ELR (cell line): Measurements from ENCODE around the gene THSD7A.

Experiments
- DNase-seq: peaks from one replicate; pipeline ENCODE4 v3.0.0-alpha.2; 2015; ENCODE audit warnings: low read depth

THSD7A gene

GRCh38 chr7:11410656-11411644 lies 421.0 kb downstream of the THSD7A start:
- no peak for DNase-seq

GRCh38 chr7:11404355-11404754 lies 427.6 kb downstream of the THSD7A start:
- DNase-seq, result no peak

GRCh38 chr7:11403781-11404180 lies 428.2 kb downstream of the THSD7A start:
- no peak for DNase-seq

DNA sequence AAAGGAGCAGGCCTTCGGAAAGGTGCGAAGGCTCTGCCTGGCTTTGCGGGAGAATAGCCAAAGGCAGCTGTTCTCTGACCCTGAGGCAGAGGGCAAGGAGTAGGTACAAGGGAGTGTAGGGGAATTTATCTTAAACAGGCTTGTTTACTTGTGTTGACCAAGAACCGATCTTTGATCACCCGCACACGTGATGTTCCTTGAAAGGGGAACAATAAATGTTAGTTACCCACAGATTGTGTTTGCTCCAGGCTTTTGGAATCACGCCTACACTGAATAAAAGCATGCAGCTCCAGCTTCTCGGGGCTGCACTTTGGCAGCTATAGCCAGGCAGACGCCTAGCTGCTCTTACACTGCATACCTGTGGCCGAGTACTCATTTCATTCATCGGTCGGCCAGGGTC lies 437.6 kb downstream of the THSD7A start:
- no peak for DNase-seq

- DNase-seq, result no peak
Measured at GRCh38 chr7:11379641-11380040, 452.4 kb downstream of the THSD7A start.

DNA sequence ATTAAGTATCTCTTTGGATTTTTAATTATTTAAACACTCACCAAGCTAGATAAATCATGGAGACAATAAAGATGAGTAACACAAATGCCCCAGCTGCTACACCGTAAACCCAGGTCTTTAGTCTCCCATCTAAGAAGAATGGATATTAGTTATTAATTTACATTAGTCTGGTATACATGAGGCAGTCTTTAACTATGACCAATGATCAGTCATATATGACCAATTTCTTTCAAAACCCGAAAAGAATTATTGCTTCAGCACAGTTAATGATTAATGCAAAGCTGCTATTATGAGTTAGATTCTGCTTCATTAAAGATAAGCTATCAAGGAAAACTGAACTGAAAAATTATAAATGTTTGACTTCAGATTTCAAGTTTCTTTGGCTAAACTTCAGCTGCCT lies 455.5 kb downstream of the THSD7A start:
- DNase-seq, result no peak

GRCh38 chr7:11374629-11375028 lies 457.4 kb downstream of the THSD7A start:
- no peak for DNase-seq

DNA sequence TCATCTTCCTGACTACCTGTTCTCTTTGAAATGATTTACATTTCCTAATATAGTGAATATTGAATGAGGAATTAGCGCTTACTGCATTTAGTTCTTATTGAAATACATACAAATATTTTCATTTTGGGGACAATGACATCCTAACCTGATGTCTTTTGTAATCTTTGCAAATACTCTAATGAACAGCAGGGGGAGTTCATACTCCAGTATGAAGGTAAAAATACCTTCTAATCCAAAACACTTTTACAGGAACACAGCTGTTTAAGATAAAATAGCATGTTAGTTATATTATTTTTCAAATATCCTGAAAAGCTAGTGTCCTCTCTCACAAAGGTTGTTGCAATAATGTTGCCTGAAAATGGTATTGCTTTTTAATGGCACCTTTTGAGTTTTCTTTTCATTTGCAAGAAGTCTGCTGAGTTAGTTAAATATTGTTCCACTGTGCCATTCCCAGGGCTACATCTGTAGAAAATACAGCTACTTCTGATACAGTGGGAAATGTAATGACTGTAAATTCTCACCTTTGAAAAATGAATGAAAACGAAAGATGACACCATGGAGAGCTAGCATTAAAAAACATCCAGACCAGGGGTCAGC lies 458.4 kb downstream of the THSD7A start:
- DNase-seq, result peak; percentile 38

- no peak for DNase-seq
Measured at GRCh38 chr7:11369696-11370095, 462.3 kb downstream of the THSD7A start.

GRCh38 chr7:11366118-11366517 lies 465.9 kb downstream of the THSD7A start:
- DNase-seq, result no peak

- no peak for DNase-seq
Measured at GRCh38 chr7:11358637-11359036, 473.4 kb downstream of the THSD7A start.

DNA sequence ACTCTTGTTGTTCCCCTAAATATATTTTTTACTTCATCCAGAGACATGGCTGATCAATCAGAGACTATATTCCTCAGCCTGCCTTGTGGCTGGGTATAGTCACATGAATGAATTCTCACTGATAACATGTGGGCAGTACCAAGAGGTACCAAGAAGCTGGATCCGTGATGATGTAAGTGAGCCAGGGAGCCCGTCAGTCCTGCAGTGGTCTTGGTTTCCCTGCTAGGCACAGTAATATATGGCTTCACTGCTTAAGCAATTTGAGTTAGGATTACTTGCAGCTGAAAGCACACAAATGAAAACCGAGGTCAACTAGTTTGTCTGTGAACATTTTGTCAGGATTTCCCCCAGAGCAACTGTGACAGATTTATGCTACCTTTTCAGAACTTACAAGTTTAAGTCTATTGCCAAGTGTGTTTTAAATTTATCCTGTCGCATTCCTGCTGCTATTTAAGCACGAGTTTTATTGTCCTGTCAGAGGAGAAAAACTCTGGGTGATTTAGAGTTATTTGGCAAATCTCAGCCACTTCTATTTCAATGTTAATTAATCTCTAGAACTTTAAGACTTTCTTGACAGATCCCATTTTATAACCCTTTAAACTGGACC lies 476.5 kb downstream of the THSD7A start:
- DNase-seq, result no peak

DNA sequence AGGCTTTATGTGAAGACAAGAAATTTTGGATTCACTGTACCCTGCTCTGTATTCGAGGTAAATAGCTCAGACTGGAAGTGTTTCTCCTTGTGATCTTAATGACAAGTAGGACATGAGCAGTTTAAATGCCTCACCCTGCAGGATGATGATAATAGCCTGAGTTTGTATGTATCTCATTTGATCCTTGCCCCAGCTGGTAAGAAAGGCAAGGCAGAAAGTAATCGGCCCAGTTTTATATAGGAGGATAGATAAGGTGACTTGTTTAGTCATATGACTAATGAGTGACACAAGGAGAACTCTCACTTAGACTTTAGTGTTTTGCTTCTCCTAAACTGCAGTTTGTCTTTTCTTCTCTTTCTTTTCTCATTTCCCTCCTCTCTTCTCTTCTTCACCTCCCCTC lies 485.7 kb downstream of the THSD7A start:
- DNase-seq, result no peak

GRCh38 chr7:11345621-11346020 lies 486.4 kb downstream of the THSD7A start:
- DNase-seq, result no peak

GRCh38 chr7:11343818-11344413 lies 488.1 kb downstream of the THSD7A start:
- DNase-seq, result peak; percentile 62

- no peak for DNase-seq
Measured at GRCh38 chr7:11343136-11343535, 488.9 kb downstream of the THSD7A start.

DNA sequence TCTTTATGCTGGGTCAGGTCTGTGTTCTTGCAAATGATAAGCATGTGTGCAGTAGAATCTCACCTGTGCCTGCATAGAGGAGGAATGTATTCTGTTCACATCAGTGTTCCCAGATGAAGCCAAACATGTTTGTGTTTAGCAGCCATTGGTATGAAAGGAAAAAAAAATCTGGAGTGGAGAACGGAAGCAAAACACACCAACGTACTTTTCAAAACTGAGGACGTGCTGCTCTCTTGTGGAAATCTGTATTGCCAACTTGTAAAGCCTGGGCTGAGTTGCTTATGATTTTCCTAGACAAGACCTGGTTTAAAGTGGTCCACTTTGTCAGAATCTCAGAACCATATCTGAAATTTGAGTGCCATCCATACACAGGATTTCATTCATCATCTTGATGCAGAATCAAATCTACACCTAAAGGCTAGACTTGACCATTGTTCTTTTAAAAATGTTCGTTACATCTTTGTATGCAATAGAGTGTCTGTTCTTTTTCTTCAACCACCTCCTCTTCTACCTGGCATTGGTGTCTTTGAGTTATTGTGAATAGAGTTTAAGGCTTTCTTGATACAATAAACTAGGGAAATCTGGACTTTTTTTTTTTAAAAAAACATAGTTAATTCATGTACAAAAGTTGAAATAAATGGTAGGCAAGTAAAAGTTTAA lies 490.6 kb downstream of the THSD7A start:
- peak; percentile 34 for DNase-seq

- DNase-seq, result no peak
Measured at GRCh38 chr7:11336432-11336831, 495.6 kb downstream of the THSD7A start.

DNA sequence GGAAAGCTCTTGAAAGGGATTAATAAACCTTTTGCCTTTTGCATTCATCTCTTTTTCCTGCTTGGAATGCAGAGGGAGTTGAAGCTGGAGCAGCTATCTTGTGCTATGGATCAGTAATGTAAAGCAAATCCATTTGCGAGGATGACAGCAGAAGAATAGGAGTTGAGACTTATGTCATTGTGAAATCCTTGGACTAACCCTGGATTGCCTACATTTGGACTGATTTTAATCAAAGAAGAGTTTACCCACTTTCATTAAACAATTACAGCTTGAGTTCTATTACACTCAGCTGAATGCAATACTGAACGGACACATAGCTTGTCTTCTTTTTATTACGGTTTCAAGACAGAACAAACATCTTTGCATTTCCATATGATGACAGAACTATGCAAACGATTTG lies 496.1 kb downstream of the THSD7A start:
- no peak for DNase-seq

GRCh38 chr7:11332865-11333228 lies 499.2 kb downstream of the THSD7A start:
- DNase-seq, result no peak

DNA sequence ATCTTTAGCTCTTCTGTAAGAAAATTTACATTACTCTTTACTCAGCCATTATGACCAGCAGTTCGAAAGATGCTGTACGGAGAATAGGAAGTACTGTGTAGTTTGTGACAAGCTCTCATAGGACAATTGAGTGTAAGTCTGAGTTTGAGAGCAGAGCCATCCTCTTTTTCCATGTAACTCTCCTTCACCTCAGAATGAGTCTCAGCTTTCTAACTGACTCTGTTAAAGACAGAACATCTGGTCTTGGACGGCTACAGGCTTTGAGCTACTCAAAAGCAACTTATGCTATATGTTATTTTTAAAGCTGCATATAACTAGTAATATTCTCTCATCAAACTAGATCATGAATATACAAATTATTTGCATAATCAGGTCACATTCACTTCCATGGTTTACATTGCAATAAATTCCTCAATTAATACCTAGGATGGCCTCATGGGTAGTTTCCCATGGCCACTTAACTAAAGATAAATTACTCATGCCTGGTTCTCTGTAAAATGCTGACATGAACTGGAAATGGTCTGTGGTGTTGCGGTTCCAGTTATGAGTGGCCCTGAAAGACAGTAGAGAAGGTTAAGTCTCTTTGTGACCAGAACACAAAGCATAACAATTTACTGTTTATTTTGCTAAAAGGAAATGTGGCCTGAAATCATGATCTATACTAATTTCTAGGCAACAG lies 499.7 kb downstream of the THSD7A start:
- DNase-seq, result no peak
